HG02642 (cell line): ENCODE results near the gene ATP6V0A4.
"Not testable (repeated sequence)": the region's sequence is repeated elsewhere in the genome, so short reads cannot be mapped to it uniquely, and the experiment has no call there.

ENCODE experiments used
- ATAC-seq: cut with Tn5 transposase; IDR thresholded peaks from one replicate; pipeline ENCODE4 v1.9.1; 2021; ENCODE audit warnings: mild to moderate bottlenecking; ENCODE audit not compliant: unreplicated experiment, poor library complexity

ATP6V0A4 gene

GRCh38 chr7:138710536-138711385 is 87.2 kb downstream of the ATP6V0A4 start:
- ATAC-seq: no peak

- ATAC-seq: no peak
Measured at GRCh38 chr7:138705167-138705566, 92.8 kb downstream of the ATP6V0A4 start.

GRCh38 chr7:138701537-138701923 is 96.5 kb downstream of the ATP6V0A4 start:
- ATAC-seq: no peak

GRCh38 chr7:138700857-138701536 is 97.0 kb downstream of the ATP6V0A4 start, which contains the start of gene SVOPL:
Gene SVOPL (minus strand): TSS chr7:138701362. CDS start chr7:138679045, 22,317 bp downstream.
- no peak for ATAC-seq

GRCh38 chr7:138699661-138700060 is 98.3 kb downstream of the ATP6V0A4 start:
- no peak for ATAC-seq

GRCh38 chr7:138698281-138698680 is 99.7 kb downstream of the ATP6V0A4 start:
- no peak for ATAC-seq

GRCh38 chr7:138697535-138698182 is 100.3 kb downstream of the ATP6V0A4 start:
- ATAC-seq: no peak

GRCh38 chr7:138695776-138696175 is 102.2 kb downstream of the ATP6V0A4 start:
- not testable (repeated sequence) for ATAC-seq

GRCh38 chr7:138695106-138695505 is 102.9 kb downstream of the ATP6V0A4 start:
- ATAC-seq: no peak

GRCh38 chr7:138691178-138691577 is 106.8 kb downstream of the ATP6V0A4 start:
- ATAC-seq: no peak

GRCh38 chr7:138690495-138690894 is 107.5 kb downstream of the ATP6V0A4 start:
- no peak for ATAC-seq

GRCh38 chr7:138688037-138688436 is 110.0 kb downstream of the ATP6V0A4 start:
- not testable (repeated sequence) for ATAC-seq

GRCh38 chr7:138684340-138684739 is 113.7 kb downstream of the ATP6V0A4 start:
- no peak for ATAC-seq

GRCh38 chr7:138679793-138680192 is 118.2 kb downstream of the ATP6V0A4 start:
- no peak for ATAC-seq

- no peak for ATAC-seq
Measured at GRCh38 chr7:138670594-138670993, 127.4 kb downstream of the ATP6V0A4 start.

GRCh38 chr7:138669364-138669763 is 128.6 kb downstream of the ATP6V0A4 start:
- ATAC-seq: no peak

- ATAC-seq: no peak
Measured at GRCh38 chr7:138668946-138669345, 129.1 kb downstream of the ATP6V0A4 start.

- no peak for ATAC-seq
Measured at GRCh38 chr7:138668229-138668596, 129.8 kb downstream of the ATP6V0A4 start.

GRCh38 chr7:138667535-138668228 is 130.3 kb downstream of the ATP6V0A4 start:
- no peak for ATAC-seq

GRCh38 chr7:138666385-138666784 is 131.6 kb downstream of the ATP6V0A4 start:
- ATAC-seq: no peak
